HEK293T (cell line): ENCODE results near the gene RAC2.
A peak's percentile ranks its signal among the peaks of the same experiment; 100 is the strongest.

ENCODE experiments used
- CTCF ChIA-PET: fragments of 350-600 bp; formaldehyde crosslinking; extraction: SDS; loops from one replicate; lab custom pipeline; 2021; ENCODE audit warnings: antibody characterized with exemption, inconsistent platforms; lab: Yijun Ruan, JAX
- POLR2A ChIA-PET: fragments of 350-600 bp; formaldehyde crosslinking; extraction: SDS; loops from one replicate; lab custom pipeline; 2020; ENCODE audit warnings: antibody characterized with exemption, inconsistent platforms; lab: Yijun Ruan, JAX
- DNase-seq: peaks from one replicate; pipeline ENCODE4 v3.0.0; 2012; ENCODE audit warnings: mixed read lengths; ENCODE audit errors: extremely low spot score
- ARNT ChIP-seq: fragments of 450-650 bp; IDR thresholded peaks from 2 replicates; pipeline ENCODE4 v1.6.1; 2017; ENCODE audit warnings: mild to moderate bottlenecking
- BHLHE40 ChIP-seq: fragments of 450-650 bp; IDR thresholded peaks from 2 replicates; pipeline ENCODE4 v1.6.1; 2016; ENCODE audit warnings: mild to moderate bottlenecking, moderate library complexity, borderline replicate concordance
- CTBP1 ChIP-seq: fragments of 450-650 bp; IDR thresholded peaks from 2 replicates; pipeline ENCODE4 v1.6.1; 2016; ENCODE audit warnings: borderline replicate concordance
- ELF4 ChIP-seq: fragments of 450-650 bp; IDR thresholded peaks from 2 replicates; pipeline ENCODE4 v1.6.1; 2017; ENCODE audit warnings: antibody characterized with exemption
- FOXA1 ChIP-seq: fragments of 450-650 bp; IDR thresholded peaks from 2 replicates; pipeline ENCODE4 v1.6.1; 2016; ENCODE audit warnings: mild to moderate bottlenecking
- FOXK2 ChIP-seq: fragments of 450-650 bp; IDR thresholded peaks from 2 replicates; pipeline ENCODE4 v1.6.1; 2016; ENCODE audit warnings: mild to moderate bottlenecking
- FOXM1 ChIP-seq: fragments of 450-650 bp; IDR thresholded peaks from 2 replicates; pipeline ENCODE4 v1.6.1; 2017; ENCODE audit warnings: mild to moderate bottlenecking, borderline replicate concordance
- HDGF ChIP-seq: fragments of 450-650 bp; IDR thresholded peaks from 2 replicates; pipeline ENCODE4 v1.6.1; 2017; ENCODE audit warnings: antibody characterized with exemption, borderline replicate concordance
- L3MBTL2 ChIP-seq: fragments of 450-650 bp; conservative IDR thresholded peaks from 2 replicates; pipeline ENCODE4 v1.6.1; 2016; ENCODE audit warnings: mild to moderate bottlenecking
- LEF1 ChIP-seq: fragments of 450-650 bp; IDR thresholded peaks from 2 replicates; pipeline ENCODE4 v1.6.1; 2017; ENCODE audit warnings: mild to moderate bottlenecking, borderline replicate concordance
- NFRKB ChIP-seq: fragments of 450-650 bp; IDR thresholded peaks from 2 replicates; pipeline ENCODE4 v1.6.1; 2016; ENCODE audit warnings: mild to moderate bottlenecking, moderate library complexity
- PKNOX1 ChIP-seq: fragments of 450-650 bp; IDR thresholded peaks from 2 replicates; pipeline ENCODE4 v1.6.1; 2016
- SP1 ChIP-seq: fragments of 450-650 bp; IDR thresholded peaks from 2 replicates; pipeline ENCODE4 v1.6.1; 2017
- SUZ12 ChIP-seq: fragments of 450-650 bp; IDR thresholded peaks from 2 replicates; pipeline ENCODE4 v1.6.1; 2016; ENCODE audit warnings: mild to moderate bottlenecking
- TARDBP ChIP-seq: fragments of 450-650 bp; IDR thresholded peaks from 2 replicates; pipeline ENCODE4 v1.6.1; 2016
- ZNF384 ChIP-seq: fragments of 450-650 bp; IDR thresholded peaks from 2 replicates; pipeline ENCODE4 v1.6.1; 2016

The RAC2 gene

GRCh38 chr22:37277384-37277783, 33.3 kb upstream of the RAC2 start:
- DNase-seq: no peak
- ChIA-PET POLR2A (no interaction called here), CTCF (interaction anchor here (0.6 kb wide), 1 partner anchor 78 kb away, joined by 3 read pairs; no protein-coding TSS in a partner anchor)
- TF ChIP-seq CTBP1 (no peak), SP1 (no peak), SUZ12 (no peak), ELF4 (no peak), ARNT (no peak), PKNOX1 (no peak), FOXK2 (no peak)

GRCh38 chr22:37276776-37277175, 32.7 kb upstream of the RAC2 start:
- ChIA-PET POLR2A (no interaction called here), CTCF (no interaction called here)
- peak; percentile 46 for DNase-seq
- TF ChIP-seq CTBP1 (no peak), FOXK2 (no peak), FOXA1 (no peak), FOXM1 (no peak), HDGF (no peak), BHLHE40 (no peak), ARNT (no peak), ZNF384 (no peak), TARDBP (no peak), ELF4 (no peak)

- POLR2A ChIA-PET: no interaction called here
- TF ChIP-seq ZNF384: no peak
- TF ChIP-seq TARDBP: no peak
- CTCF ChIA-PET: interaction anchor here (0.6 kb wide), 1 partner anchor 317 kb away, joined by 3 read pairs; no protein-coding TSS in a partner anchor
- no peak for DNase-seq
Measured at GRCh38 chr22:37275622-37276021, 31.6 kb upstream of the RAC2 start.

- TF ChIP-seq BHLHE40: no peak
- no peak for TF ChIP-seq FOXA1
- no peak for TF ChIP-seq ZNF384
- no peak for TF ChIP-seq ARNT
- TF ChIP-seq ELF4: no peak
- no peak for TF ChIP-seq L3MBTL2
- no peak for TF ChIP-seq CTBP1
- no peak for TF ChIP-seq FOXM1
- no peak for TF ChIP-seq TARDBP
- no peak for TF ChIP-seq SUZ12
- no peak for TF ChIP-seq SP1
- no peak for TF ChIP-seq HDGF
- no peak for TF ChIP-seq NFRKB
- TF ChIP-seq FOXK2: no peak
- no peak for TF ChIP-seq PKNOX1
- POLR2A ChIA-PET: no interaction called here
- DNase-seq: no peak
- CTCF ChIA-PET: no interaction called here
Measured at GRCh38 chr22:37275134-37275533, 31.1 kb upstream of the RAC2 start.

- CTCF ChIA-PET: no interaction called here
- TF ChIP-seq PKNOX1: no peak
- TF ChIP-seq SP1: no peak
- no peak for TF ChIP-seq FOXA1
- no peak for TF ChIP-seq ZNF384
- TF ChIP-seq ARNT: no peak
- no peak for TF ChIP-seq FOXM1
- no peak for TF ChIP-seq CTBP1
- TF ChIP-seq L3MBTL2: no peak
- TF ChIP-seq NFRKB: no peak
- no peak for TF ChIP-seq LEF1
- no peak for DNase-seq
- POLR2A ChIA-PET: no interaction called here
Measured at GRCh38 chr22:37274380-37274862, 30.4 kb upstream of the RAC2 start.

GRCh38 chr22:37273846-37274225, 29.8 kb upstream of the RAC2 start:
- POLR2A ChIA-PET: no interaction called here
- TF ChIP-seq FOXM1 (no peak), ZNF384 (no peak), SP1 (no peak)
- CTCF ChIA-PET: no interaction called here
- no peak for DNase-seq

- no peak for DNase-seq
- TF ChIP-seq TARDBP (no peak), ARNT (no peak), LEF1 (no peak), FOXM1 (no peak), PKNOX1 (no peak), NFRKB (no peak), SP1 (no peak), FOXA1 (no peak), BHLHE40 (no peak), ELF4 (no peak), ZNF384 (no peak), HDGF (no peak), CTBP1 (no peak), L3MBTL2 (no peak), FOXK2 (no peak), SUZ12 (no peak)
- POLR2A ChIA-PET: no interaction called here
- CTCF ChIA-PET: no interaction called here
Measured at GRCh38 chr22:37273126-37273845, 29.2 kb upstream of the RAC2 start.
